GM13977 (cell line): ENCODE measurements around the gene ANO1.
A peak's percentile ranks its signal among the peaks of the same experiment; 100 is the strongest.

Experiments used
- DNase-seq: peaks from one replicate; pipeline ENCODE4 v3.0.0; 2012; ENCODE audit warnings: low spot score
- CTCF ChIP-seq: IDR thresholded peaks from 2 replicates; pipeline ENCODE4 v1.5.1; 2012; ENCODE audit warnings: mild to moderate bottlenecking, control low read depth; ENCODE audit not compliant: insufficient read depth; ENCODE audit errors: extremely low read depth, missing control alignments
- in situ Hi-C: fragments of 300-500 bp; cut with MboI; formaldehyde crosslinking; loops from one replicate; pipeline ENCODE4 v1.12.0; 2022; ENCODE audit warnings: low sequenced_read_pairs, low pct_unique_long_range_greater_than_20kb, mixed read lengths, inconsistent platforms; ENCODE audit not compliant: unreplicated experiment

Gene ANO1

DNA sequence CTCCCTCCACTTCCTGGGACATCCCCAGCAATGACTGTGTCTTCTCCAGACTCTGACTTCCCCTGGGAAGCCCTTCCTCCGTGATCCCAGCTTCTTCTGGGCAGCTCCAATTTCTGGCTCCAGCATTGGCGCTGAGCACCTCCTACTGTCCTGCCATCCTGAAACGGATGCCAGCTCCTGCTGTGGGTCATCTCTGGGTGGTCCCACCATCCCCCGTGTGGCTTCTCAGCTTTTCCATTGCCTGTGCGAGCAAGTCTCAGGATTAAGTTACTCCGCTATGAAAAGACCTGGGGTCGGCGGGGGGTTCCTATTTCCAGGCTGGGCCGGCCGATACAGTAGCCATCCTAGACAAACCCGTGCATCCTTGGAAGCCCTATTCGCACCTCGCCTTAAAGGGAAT is 69.6 kb downstream of the ANO1 start:
- no peak for TF ChIP-seq CTCF
- in situ Hi-C loops = no loop called here
- DNase-seq = no peak

- TF ChIP-seq CTCF = no peak
- in situ Hi-C loops = no loop called here
- no peak for DNase-seq
These were observed 73.6 kb downstream of the ANO1 start for GRCh38 chr11:70151671-70152070.

- in situ Hi-C loops = no loop called here
- no peak for TF ChIP-seq CTCF
- DNase-seq = no peak
These were observed 75.1 kb downstream of the ANO1 start for GRCh38 chr11:70153133-70153727.

GRCh38 chr11:70155386-70155785 is 77.3 kb downstream of the ANO1 start:
- TF ChIP-seq CTCF = no peak

DNA sequence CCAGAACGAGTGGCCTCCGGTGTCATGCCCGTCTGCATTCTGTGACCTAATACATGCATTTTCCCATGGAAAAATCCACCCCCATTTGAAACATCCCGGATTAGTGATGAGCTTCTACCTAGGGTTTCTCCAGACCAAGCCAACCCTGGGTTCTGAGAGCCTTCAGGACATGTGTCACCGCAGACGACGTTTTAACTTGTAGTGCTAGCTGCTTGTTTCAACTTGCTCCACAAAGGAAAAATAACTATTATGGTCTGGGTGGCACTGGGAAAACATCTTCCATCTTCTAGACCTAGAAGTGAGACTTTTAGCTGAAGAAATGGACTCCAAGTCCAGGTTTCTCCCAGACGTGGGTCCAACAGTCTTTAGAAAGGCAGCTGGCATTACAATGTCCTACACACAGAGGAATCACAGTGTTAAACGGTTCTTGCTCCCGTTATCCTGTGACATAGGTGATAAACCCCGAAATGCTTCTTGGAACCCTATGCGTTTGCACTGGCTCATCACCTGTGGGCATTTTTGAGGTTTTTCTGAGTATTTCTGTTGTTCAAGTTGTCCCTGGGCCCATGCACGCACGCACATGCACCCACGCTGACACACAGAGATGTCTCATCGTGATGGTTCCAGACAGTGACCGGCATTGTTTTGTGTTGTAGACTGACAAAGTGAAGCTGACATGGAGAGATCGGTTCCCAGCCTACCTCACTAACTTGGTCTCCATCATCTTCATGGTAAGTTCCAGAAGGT is 78.3 kb downstream of the ANO1 start:
- in situ Hi-C loops = no loop called here
- no peak for DNase-seq
- no peak for TF ChIP-seq CTCF

More at GRCh38 chr11:70155386-70155785, 77.3 kb downstream of the ANO1 start:
- no peak for DNase-seq
- in situ Hi-C loops = no loop called here

- peak; percentile 38 for TF ChIP-seq CTCF
These were observed 80.1 kb downstream of the ANO1 start for GRCh38 chr11:70158201-70158600.

More at GRCh38 chr11:70158201-70158600, 80.1 kb downstream of the ANO1 start:
- no peak for DNase-seq
- in situ Hi-C loops = no loop called here
